ENCODE measurements around the gene AOC1.

Gene AOC1

DNA sequence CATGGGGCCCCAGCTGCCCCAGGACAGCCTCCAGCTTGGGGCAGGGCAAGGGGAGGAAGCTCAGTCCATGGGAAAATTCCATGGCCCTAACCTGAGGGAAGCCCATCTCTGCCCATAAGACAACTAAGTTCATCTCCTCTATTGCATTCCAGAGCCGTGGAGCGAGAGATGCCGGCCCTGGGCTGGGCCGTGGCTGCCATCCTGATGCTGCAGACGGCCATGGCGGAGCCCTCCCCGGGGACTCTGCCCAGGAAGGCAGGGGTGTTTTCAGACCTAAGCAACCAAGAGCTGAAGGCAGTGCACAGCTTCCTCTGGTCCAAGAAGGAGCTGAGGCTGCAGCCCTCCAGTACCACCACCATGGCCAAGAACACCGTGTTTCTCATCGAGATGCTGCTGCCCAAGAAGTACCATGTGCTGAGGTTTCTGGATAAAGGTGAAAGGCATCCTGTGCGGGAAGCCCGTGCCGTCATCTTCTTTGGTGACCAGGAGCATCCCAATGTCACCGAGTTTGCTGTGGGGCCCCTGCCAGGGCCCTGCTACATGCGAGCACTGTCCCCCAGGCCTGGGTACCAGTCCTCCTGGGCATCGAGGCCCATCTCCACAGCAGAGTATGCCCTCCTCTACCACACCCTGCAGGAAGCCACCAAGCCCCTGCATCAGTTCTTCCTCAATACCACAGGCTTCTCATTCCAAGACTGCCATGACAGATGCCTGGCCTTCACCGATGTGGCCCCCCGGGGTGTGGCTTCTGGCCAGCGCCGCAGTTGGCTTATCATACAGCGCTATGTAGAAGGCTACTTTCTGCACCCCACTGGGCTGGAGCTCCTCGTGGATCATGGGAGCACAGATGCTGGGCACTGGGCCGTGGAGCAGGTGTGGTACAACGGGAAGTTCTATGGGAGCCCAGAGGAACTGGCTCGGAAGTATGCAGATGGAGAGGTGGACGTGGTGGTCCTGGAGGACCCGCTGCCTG lies 4.3 kb downstream of the AOC1 start:
- Histone ChIP-seq H2AFZ (ENCODE audit: low read length) (no peak overlapping the region), H3K4me3 (ENCODE audit: low read length, poor library complexity, severe bottlenecking) (no peak overlapping the region), H3K79me2 (ENCODE audit: insufficient read depth, low read length) (no peaks in the 10 kb centered on the region), H3K9me3 (ENCODE audit: insufficient read depth, low read depth, low read length) (no peaks in the 10 kb centered on the region), H3K4me2 (ENCODE audit: low read depth, low read length, poor library complexity, severe bottlenecking) (no peak overlapping the region), H3F3A (ENCODE audit: low read depth) (no peaks in the 10 kb centered on the region), H3K27me3 (ENCODE audit: insufficient read depth, low read length, poor library complexity, severe bottlenecking) (no peaks in the 10 kb centered on the region), H3K9me2 (replicated peaks; ENCODE audit: low read depth, low read length) (no peaks in the 10 kb centered on the region), H3K9ac (ENCODE audit: low read depth, low read length, poor library complexity, severe bottlenecking) (no peak overlapping the region), H4K20me1 (ENCODE audit: insufficient read depth, low read length, poor library complexity, severe bottlenecking) (no peaks in the 10 kb centered on the region), H3K4me1 (ENCODE audit: insufficient read depth, low read length, poor library complexity, severe bottlenecking) (peaks cover 14% of the 10 kb centered on the region), H3K36me3 (ENCODE audit: insufficient read depth, low read length) (no peaks in the 10 kb centered on the region)
- TF ChIP-seq, protein P1, sequence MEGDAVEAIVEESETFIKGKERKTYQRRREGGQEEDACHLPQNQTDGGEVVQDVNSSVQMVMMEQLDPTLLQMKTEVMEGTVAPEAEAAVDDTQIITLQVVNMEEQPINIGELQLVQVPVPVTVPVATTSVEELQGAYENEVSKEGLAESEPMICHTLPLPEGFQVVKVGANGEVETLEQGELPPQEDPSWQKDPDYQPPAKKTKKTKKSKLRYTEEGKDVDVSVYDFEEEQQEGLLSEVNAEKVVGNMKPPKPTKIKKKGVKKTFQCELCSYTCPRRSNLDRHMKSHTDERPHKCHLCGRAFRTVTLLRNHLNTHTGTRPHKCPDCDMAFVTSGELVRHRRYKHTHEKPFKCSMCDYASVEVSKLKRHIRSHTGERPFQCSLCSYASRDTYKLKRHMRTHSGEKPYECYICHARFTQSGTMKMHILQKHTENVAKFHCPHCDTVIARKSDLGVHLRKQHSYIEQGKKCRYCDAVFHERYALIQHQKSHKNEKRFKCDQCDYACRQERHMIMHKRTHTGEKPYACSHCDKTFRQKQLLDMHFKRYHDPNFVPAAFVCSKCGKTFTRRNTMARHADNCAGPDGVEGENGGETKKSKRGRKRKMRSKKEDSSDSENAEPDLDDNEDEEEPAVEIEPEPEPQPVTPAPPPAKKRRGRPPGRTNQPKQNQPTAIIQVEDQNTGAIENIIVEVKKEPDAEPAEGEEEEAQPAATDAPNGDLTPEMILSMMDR (conservative IDR thresholded peaks at IDR 0.05; ENCODE audit: low read length), result no peak
- no peak for TF ChIP-seq EZH2phosphoT487 (IDR thresholded peaks at IDR 0.05; ENCODE audit: borderline replicate concordance)

DNA sequence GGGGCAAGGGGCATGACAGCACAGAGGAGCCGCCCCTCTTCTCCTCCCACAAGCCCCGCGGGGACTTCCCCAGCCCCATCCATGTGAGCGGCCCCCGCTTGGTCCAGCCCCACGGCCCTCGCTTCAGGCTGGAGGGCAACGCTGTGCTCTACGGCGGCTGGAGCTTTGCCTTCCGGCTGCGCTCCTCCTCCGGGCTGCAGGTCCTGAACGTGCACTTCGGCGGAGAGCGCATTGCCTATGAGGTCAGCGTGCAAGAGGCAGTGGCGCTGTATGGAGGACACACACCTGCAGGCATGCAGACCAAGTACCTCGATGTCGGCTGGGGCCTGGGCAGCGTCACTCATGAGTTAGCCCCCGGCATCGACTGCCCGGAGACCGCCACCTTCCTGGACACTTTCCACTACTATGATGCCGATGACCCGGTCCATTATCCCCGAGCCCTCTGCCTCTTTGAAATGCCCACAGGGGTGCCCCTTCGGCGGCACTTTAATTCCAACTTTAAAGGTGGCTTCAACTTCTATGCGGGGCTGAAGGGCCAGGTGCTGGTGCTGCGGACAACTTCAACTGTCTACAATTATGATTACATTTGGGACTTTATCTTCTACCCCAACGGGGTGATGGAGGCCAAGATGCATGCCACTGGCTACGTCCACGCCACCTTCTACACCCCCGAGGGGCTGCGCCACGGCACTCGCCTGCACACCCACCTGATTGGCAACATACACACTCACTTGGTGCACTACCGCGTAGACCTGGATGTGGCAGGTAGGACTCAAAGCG lies 5.1 kb downstream of the AOC1 start:
- TF ChIP-seq, protein P1 (conservative IDR thresholded peaks at IDR 0.05; ENCODE audit: low read length), result no peak
- no peak for TF ChIP-seq EZH2phosphoT487 (IDR thresholded peaks at IDR 0.05; ENCODE audit: borderline replicate concordance)
- Histone ChIP-seq H3K4me1 (ENCODE audit: insufficient read depth, low read length, poor library complexity, severe bottlenecking) (peaks cover 5% of the 10 kb centered on the region), H3K9me3 (ENCODE audit: insufficient read depth, low read depth, low read length) (no peaks in the 10 kb centered on the region), H3K9ac (ENCODE audit: low read depth, low read length, poor library complexity, severe bottlenecking) (no peak overlapping the region), H3K36me3 (ENCODE audit: insufficient read depth, low read length) (no peaks in the 10 kb centered on the region), H3K9me2 (replicated peaks; ENCODE audit: low read depth, low read length) (no peaks in the 10 kb centered on the region), H4K20me1 (ENCODE audit: insufficient read depth, low read length, poor library complexity, severe bottlenecking) (no peaks in the 10 kb centered on the region), H2AFZ (ENCODE audit: low read length) (no peak overlapping the region), H3F3A (ENCODE audit: low read depth) (no peaks in the 10 kb centered on the region), H3K4me2 (ENCODE audit: low read depth, low read length, poor library complexity, severe bottlenecking) (no peak overlapping the region), H3K27me3 (ENCODE audit: insufficient read depth, low read length, poor library complexity, severe bottlenecking) (no peaks in the 10 kb centered on the region), H3K4me3 (ENCODE audit: low read length, poor library complexity, severe bottlenecking) (no peak overlapping the region), H3K79me2 (ENCODE audit: insufficient read depth, low read length) (no peaks in the 10 kb centered on the region)

DNA sequence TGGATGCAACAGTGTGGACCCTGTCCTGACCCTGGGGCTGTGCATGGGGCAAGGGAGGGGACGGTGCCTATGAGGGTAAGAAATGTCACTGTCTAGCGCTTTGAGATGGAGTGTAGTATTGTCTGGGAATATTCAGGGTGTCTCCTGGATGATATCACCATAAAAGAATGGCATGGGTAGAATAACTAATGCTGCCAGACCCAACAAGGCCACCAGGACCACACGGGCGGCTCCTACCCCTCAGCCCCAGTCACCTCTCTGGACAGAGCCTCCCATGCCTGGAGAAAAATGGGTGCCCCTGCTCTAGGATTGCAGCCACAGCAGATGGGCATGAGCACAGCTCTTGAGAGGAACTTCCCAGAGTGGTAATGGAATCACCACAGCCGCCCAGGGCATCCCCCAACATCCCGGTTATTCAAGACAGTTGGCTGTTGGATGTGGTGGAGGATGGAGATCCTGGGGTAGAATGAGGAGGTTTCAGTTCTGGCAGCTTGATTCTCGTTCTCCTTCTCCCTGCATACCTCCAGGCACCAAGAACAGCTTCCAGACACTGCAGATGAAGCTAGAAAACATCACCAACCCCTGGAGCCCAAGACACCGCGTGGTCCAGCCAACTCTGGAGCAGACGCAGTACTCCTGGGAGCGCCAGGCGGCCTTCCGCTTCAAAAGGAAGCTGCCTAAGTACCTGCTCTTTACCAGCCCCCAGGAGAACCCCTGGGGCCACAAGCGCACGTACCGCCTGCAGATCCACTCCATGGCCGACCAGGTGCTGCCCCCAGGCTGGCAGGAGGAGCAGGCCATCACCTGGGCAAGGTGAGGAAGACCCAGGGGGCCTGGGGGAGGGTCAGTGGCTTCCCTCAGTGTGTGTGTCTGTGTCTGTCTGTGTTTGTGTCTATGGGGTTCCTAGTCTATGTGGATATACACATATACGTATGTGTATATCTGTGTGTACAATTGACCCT lies 6.2 kb downstream of the AOC1 start:
- Histone ChIP-seq H3K27me3 (ENCODE audit: insufficient read depth, low read length, poor library complexity, severe bottlenecking) (no peaks in the 10 kb centered on the region), H3K4me2 (ENCODE audit: low read depth, low read length, poor library complexity, severe bottlenecking) (no peak overlapping the region), H3F3A (ENCODE audit: low read depth) (no peaks in the 10 kb centered on the region), H3K79me2 (ENCODE audit: insufficient read depth, low read length) (no peaks in the 10 kb centered on the region), H3K9ac (ENCODE audit: low read depth, low read length, poor library complexity, severe bottlenecking) (no peak overlapping the region), H3K4me1 (ENCODE audit: insufficient read depth, low read length, poor library complexity, severe bottlenecking) (no peaks in the 10 kb centered on the region), H3K4me3 (ENCODE audit: low read length, poor library complexity, severe bottlenecking) (no peak overlapping the region), H3K9me2 (replicated peaks; ENCODE audit: low read depth, low read length) (no peaks in the 10 kb centered on the region), H3K9me3 (ENCODE audit: insufficient read depth, low read depth, low read length) (no peaks in the 10 kb centered on the region), H3K36me3 (ENCODE audit: insufficient read depth, low read length) (no peaks in the 10 kb centered on the region), H4K20me1 (ENCODE audit: insufficient read depth, low read length, poor library complexity, severe bottlenecking) (no peaks in the 10 kb centered on the region), H2AFZ (ENCODE audit: low read length) (no peak overlapping the region)
- TF ChIP-seq EZH2phosphoT487 (IDR thresholded peaks at IDR 0.05; ENCODE audit: borderline replicate concordance), result no peak
- TF ChIP-seq, protein P1 (conservative IDR thresholded peaks at IDR 0.05; ENCODE audit: low read length), result no peak
